Left colon (tissue), 2 donors: Measurements from ENCODE around the gene TNFAIP2. TPM values are rescaled to one million over a fixed set of nuclear protein-coding genes. Genes with fewer than 3 reads are reported as not detected.
"Not testable (repeated sequence)": the region's sequence is repeated elsewhere in the genome, so short reads cannot be mapped to it uniquely, and the experiment has no call there.

Source experiments
- ATAC-seq: fragments of 200-7000 bp; cut with Tn5 transposase; one replicate; pipeline ENCODE4 v1.9.1; 2020; ENCODE audit warnings: mild to moderate bottlenecking, moderate library complexity
- DNase-seq, 2 donors: peaks; one replicate each; pipeline ENCODE4 v3.0.0-alpha.2; 2020
- intact Hi-C, 2 donors: fragments of 100-400 bp; cut with DNase I in 1 of 2; cut with micrococcal nuclease in 1 of 2; formaldehyde crosslinking; loops; one replicate each; pipeline versions ENCODE4 v1.11.2 to v1.14.0; 2022; cut with DNase I, micrococcal nuclease
- total RNA-seq, 2 donors: library from RNA; stranded (reverse); fragmentation: NEBNext Ultra II Directional; extraction: Animal tissue kit (Norgen Biotek cat#: 25700); gene quantifications; one replicate each; pipeline ENCODE4 v1.2.1, GENCODE V29; 2021
- donor health status: DM: no; HTN: no; CAD: no.
- donor health status: DM: yes; HTN: yes; CAD: no.

Gene TNFAIP2
- total RNA-seq, 2 donors from 2014 or later: 14.9 to 40.8 TPM

DNA sequence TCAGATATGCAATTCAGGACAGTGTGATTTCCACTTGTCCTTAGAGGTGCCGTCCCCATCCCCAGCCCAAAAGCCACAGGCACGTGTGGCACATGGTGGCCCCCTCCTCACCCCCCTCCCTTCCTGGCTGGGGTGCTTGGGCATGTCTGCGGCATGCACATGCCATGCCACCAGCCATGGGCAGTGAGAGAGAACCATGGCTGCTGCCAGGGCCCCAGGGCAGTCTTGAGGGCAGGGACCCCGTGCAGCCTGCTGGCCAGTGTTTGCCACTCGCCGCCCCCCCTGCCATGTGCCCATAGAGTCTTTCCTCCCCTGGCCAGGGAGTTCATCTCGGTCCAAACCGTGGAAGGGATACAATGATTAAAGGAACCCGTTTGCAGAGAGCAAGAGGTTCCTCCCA lies 41.5 kb downstream of the TNFAIP2 start:
- intact Hi-C loops: no loop called here
- ATAC-seq (no peak), DNase-seq (no peak)

DNA sequence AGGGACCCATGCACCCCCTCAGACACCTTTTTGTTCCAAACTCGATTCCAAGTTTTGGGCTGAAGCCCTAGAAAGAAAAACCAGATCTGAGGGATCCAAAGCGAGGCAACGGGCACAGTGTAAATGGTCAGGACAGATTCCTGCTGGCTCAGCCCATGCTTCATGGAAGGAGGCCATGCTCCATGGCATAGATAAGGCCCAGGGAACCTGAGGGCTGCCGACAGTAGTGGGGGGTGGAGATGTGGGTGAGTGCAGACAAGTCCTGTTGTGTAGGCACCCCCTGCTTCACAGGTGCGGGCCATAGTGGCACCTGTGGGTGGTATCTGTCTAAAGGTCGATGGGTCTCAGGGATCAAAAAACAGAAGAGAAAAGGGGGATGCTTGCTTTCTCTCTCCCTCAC lies 42.1 kb downstream of the TNFAIP2 start:
- no peak for ATAC-seq
- intact Hi-C loops: no loop called here
- DNase-seq: no peak

DNA sequence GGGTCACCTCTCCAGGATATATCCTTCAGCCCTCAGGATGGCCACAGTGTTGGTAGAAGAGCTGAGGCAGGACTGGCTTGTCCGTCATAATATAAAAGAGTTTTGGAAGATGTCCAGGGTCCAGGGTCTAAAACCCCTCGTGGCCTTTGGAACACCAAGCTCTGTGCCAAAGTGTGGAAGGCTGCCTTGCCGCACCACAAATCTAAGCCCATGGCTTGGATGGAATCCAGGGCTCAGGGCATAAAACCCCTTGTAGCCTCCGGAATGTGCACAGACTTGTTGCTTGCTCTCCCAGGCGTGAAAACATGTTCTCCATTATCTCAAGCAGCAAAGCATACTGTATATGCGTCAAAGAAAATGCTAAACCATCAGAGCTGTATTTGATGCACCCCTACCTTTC lies 46.7 kb downstream of the TNFAIP2 start:
- no peak for ATAC-seq
- intact Hi-C loops: no loop called here

DNA sequence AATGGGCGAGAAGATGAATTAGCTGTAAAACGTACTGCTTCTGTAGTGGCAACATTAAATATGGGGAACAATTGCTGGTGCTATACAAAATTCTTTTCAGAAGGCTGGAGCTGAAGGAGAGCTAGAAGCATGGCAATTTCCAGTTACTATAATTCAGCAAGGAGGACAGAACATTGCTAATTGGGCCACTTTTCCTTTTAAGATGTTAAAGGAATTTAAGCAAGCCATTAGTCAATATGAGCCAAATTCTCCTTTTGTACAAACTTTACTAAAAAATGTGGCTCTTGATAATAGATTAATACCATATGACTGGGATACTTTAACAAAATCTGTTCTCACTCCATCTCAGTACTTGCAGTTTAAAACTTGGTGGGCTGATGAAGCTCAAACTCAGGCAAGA lies 47.9 kb downstream of the TNFAIP2 start:
- intact Hi-C loops, ATAC-seq, DNase-seq: not testable (repeated sequence)

More for the DNA sequence above, 46.7 kb downstream of the TNFAIP2 start:
- no peak for DNase-seq

DNA sequence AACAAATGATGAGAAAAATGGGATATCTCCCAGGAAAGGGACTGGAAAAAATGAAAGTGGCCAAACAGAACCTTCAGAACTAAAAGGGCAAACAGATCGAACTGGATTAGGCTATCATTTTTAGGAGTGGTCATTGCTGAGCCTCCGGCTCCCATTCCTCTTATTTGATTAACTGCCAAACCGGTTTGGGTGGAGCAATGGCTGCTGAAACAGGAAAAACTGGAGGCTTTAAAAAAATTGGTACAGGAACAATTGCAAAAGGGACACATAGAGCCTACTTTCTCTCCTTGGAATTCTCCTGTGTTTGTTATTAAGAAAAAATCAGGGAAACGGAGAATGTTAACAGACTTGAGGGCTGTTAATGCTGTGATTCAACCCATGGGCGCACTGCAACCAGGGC lies 49.7 kb downstream of the TNFAIP2 start:
- no peak for DNase-seq
- ATAC-seq: no peak
- intact Hi-C loops: no loop called here

DNA sequence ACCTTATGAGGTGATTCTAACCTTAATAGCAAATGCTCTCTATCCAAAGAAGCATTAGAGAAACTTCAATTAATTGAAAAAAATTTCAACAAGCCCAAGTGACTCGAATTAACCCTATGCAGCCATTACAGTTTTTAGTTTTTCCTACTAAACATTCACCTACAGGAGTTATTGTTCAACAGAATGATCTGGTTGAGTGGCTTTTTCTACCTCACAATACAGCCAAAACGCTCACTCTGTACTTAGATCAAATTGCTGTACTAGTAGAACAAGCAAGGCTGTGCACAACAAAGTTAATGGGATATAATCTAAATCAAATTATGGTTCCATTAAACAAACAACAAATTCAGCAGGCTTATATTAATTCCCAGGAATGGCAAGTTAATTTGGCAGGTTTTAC lies 50.6 kb downstream of the TNFAIP2 start:
- DNase-seq, ATAC-seq, intact Hi-C loops: not testable (repeated sequence)

DNA sequence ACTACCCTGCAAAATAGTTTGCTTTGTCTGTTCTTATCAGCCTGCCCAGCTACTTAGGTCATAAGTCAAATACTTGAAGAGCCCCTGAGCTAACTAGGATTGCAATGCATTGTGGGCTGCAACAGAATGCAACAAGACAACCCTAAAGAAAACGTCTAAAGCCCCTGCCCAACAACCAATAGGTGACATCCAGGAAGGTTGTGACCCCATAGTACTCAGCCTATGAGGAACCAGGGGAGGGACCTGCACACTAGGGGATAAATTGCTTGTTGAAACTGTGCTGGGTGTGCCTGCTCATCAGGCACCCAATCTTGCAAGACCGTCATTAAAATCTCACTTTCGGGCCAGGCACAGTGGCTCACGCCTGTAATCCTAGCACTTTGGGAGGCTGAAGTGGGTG lies 52.9 kb downstream of the TNFAIP2 start:
- ATAC-seq, intact Hi-C loops, DNase-seq: not testable (repeated sequence)

DNA sequence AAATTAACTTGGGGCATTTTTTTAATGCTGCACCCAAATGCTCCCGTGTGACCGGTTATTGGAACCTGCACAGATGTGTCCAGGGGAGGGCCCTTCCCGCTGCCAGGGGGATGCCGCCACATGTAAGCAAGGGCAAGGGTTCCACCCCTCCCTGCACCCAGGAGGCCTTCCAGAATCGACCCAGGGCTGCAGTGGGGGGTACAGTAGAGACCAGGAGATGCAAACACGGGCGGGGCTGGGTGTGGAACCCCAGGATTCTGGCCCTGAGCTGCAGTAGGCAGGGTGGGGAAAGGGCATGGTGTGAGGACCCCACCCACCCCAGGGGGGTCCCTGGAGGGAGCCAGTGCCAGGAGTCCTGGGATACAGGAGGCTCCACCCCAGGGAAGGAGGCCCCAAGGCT lies 54.1 kb downstream of the TNFAIP2 start:
- DNase-seq (no peak), ATAC-seq (no peak)
- intact Hi-C loops: no loop called here

DNA sequence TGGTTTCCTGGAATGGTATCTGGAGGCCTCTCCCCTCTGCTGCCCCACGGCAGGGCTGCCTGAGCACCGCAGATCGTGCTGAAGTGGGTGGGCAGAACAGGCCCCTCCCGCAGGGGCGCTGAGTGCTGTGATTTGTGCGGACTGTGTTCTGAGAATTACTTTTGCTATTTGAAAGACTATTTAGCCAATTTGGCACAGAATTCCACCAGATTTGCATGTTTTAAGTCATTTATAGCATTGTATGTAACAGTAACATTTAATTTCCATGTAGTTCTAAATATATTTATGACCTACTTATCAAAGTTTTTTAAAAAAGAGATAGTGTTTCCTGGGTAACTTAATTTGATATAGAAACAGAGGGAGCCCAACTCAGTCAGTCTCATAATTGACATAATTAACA lies 55.3 kb downstream of the TNFAIP2 start:
- intact Hi-C loops: no loop called here
- DNase-seq (no peak), ATAC-seq (no peak)

DNA sequence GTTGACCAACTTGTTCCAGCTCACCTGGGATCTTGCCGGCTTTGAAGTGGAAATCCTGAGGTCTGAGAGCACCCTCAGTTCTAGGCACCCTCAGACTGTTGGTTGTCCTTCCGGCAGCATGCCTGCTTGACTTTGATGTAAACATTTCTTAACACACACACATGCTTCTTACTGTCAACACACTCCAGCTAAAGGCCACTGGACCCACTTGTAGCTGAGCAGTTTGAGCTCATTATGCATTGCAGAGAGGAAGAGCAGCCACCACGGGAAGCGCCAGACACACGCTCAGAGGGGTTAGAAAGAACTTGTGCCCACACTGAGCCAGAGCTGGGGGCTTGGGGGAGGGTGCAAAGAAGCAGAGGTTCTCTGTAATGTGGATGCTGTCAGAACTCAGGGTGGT lies 55.8 kb downstream of the TNFAIP2 start:
- no peak for ATAC-seq
- intact Hi-C loops: no loop called here
- DNase-seq: no peak

DNA sequence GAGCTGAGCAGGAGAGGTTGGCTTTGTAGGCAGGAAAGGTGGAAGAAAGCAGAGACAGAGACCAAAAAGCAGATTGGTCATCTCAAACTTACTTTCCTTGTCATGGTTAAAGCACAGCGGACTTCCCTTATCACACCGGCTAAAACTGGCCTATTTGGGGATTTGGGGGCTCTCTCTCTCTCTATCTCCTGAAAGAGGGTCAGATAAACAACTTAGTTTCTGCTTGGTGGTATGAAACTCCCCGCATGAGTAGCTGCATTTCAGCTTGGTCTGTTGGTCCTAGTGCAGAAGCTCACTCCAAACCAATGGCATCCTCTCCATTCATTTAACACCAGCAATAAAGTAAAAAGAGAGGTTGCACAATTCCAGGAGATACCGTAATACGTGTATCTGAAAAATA lies 57.1 kb downstream of the TNFAIP2 start:
- DNase-seq (no peak), ATAC-seq (no peak)
- intact Hi-C loops: loop anchor here in 1 of 2 donors (10.0 kb wide), 2 partner anchors 76 to 104 kb away; no protein-coding TSS in a partner anchor

DNA sequence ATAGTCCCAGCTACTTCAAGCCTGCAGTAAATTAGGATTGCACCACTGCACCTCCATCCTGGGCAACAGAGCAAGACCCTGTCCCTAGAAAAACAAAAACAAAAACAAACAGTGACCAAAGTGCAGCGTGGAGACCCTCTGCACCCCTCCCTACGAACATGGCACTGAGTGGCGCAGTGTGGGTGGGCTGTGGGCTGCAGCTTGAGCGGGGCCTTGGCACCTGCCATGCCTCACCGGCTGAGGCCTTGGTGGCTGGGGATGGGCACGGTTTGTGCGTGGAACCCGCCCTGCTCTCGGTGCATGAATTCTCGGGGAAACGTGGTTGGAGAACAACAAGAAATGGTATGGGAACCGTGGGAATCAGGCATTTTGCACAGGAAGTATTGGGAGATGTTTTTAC lies 60.8 kb downstream of the TNFAIP2 start:
- DNase-seq: no peak
- intact Hi-C loops: loop anchor here in 1 of 2 donors (10.0 kb wide), 2 partner anchors 79 to 101 kb away; no protein-coding TSS in a partner anchor
- no peak for ATAC-seq

DNA sequence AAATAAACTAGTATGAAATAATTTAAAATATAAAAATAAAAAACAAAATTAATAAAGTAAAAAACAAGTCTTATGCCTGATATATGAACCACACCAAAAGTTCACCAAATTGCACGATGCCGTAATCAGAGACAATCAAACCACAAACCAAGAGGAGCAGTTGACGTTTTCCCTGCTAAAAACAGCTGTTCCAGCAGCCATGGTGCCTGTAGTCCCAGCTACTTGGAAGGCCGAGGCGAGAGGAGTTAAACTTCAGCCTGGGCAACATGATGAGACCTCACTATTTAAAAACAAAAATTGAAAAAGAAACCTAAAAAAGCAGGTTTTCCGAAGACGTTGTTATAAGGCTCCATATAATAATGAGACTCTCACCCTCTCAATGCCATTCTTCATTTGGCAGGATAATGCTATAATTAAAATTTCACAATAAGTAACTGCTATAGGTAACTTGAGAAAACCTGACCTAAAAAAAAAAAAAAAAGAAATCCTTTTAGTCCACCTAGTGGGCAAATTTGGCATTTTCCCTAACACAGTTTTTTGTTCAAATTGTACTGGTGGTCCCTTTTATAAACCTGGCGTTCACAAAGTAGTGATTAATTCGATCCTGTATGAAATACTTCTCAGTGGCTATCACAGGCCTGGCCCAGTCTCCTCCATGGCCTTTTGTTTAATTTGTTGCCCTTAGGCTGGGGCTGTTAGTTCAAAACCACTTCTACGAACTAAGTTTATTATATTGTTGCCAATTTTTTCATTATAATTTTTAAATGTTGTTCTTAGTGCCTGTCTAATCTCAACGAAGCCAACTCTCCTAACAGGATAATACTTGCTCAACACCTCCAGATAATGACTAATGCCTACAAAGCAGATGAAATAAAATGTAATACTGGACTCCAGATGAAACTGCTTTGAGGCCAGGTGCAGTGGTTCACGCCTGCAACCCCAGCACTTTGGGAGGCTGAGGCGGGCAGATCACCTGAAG lies 62.1 kb downstream of the TNFAIP2 start:
- DNase-seq (no peak), ATAC-seq (no peak)
- intact Hi-C loops: loop anchor here in 1 of 2 donors (10.0 kb wide), 2 partner anchors 81 to 99 kb away; no protein-coding TSS in a partner anchor

DNA sequence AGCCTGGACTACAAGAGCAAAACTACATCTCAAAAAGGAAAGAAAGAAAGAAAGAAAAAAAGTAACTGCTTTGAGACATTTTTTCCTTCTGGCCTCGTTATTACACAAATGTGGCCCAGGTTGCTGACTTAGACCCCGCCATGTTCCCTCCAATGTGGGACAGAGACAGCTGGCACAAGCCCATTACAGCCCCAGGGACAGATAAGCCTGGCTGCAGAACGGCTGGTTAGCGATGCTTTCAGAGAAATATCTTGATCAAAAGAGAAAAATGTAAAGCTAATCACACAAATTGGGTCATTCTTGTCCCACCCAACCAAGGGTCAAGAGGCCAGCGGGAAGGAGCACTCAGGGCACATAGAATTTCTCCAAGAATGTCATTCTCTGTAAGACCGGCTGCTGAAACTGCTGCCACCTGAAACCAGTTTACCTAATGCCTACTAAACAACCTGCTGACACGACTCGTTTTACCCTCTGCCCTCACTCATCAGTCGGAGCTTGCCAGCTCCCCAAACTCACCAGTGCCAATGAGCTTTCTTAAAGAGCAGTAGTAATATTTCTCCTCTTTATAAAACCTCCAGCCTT lies 63.1 kb downstream of the TNFAIP2 start:
- ATAC-seq (peak; percentile 61), DNase-seq (no peak)
- intact Hi-C loops: loop anchor here in 1 of 2 donors (10.0 kb wide), 2 partner anchors 82 to 98 kb away; no protein-coding TSS in a partner anchor

Other genes with a start within 250 kb of the TNFAIP2 start
- gene AMN, start 200.8 kb upstream of the TNFAIP2 start, total RNA-seq: 100 to 1,000 TPM; 186 to 331 TPM
- 10 to 100 TPM; 75.5 to 85.2 TPM for gene CDC42BPB, start 65.9 kb upstream of the TNFAIP2 start, total RNA-seq
- gene LBHD2, start 39.3 kb upstream of the TNFAIP2 start, total RNA-seq: not detected
- gene EXOC3L4, start 28.7 kb upstream of the TNFAIP2 start, total RNA-seq: 10 to 100 TPM; 13.5 to 27.4 TPM
- 100 to 1,000 TPM; 222 to 295 TPM for gene EIF5, start 210.8 kb downstream of the TNFAIP2 start, total RNA-seq